ENCODE data around the gene CTBP2.

DNA sequence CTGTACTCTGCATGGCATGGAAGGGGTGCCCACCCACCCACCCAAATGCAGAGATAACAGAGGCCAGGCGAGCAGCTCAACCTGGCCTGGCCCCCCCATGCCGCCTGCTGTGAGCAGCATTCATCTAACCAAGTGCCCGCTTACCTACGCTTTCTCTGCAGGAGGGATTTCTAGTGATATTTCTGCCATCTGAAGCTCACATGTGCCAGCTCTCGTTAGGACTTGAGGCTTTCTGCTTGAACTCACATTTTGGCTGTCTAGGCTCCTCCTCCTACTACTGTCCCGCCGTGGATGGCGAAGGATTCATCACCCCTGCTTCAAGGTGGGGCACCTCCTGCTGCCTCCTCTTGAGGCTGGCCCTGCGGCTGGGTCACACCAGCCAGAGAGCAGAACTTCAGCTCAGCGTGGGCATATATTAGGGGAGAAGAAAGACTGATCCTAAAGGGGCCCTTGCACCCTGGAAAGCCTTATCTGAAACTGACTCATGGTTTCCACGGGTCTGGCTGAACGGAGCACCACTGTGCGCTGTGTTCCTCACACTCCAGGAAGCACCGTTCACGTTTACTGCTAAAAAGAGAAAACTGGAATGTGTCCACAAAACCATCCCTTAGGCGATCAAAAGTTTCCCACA lies 45.5 kb downstream of the CTBP2 start:
- TF ChIP-seq, protein P1, sequence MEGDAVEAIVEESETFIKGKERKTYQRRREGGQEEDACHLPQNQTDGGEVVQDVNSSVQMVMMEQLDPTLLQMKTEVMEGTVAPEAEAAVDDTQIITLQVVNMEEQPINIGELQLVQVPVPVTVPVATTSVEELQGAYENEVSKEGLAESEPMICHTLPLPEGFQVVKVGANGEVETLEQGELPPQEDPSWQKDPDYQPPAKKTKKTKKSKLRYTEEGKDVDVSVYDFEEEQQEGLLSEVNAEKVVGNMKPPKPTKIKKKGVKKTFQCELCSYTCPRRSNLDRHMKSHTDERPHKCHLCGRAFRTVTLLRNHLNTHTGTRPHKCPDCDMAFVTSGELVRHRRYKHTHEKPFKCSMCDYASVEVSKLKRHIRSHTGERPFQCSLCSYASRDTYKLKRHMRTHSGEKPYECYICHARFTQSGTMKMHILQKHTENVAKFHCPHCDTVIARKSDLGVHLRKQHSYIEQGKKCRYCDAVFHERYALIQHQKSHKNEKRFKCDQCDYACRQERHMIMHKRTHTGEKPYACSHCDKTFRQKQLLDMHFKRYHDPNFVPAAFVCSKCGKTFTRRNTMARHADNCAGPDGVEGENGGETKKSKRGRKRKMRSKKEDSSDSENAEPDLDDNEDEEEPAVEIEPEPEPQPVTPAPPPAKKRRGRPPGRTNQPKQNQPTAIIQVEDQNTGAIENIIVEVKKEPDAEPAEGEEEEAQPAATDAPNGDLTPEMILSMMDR (conservative IDR thresholded peaks at IDR 0.05), result no peak
- TF ChIP-seq ZFX (IDR thresholded peaks at IDR 0.05), result no peak

Measured in C4-2B (cell line).